Measurements from ENCODE around the gene WDR77.

Gene WDR77

GRCh38 chr1:111471012-111471411 lies 22.0 kb upstream of the WDR77 start:
- no peaks in the 10 kb centered on the region for H3K79me1 ChIP-seq (ENCODE audit: low read depth, low read length)
- no peak overlapping the region for H3K4me3 ChIP-seq (ENCODE audit: low read length in 2 of 2)
- no peak overlapping the region for H2BK15ac ChIP-seq (ENCODE audit: low read length)
- peaks cover 1 to 19% of the 10 kb centered on the region in 2 donors for H3K36me3 ChIP-seq (replicated peaks in 1 of 2; ENCODE audit: control insufficient read depth in 2 of 2, insufficient read depth in 2 of 2, low read length in 2 of 2)
- no peak overlapping the region for H2BK12ac ChIP-seq (ENCODE audit: low read length)
- H3K4ac ChIP-seq (ENCODE audit: low read length), result no peak overlapping the region
- H2AFZ ChIP-seq (ENCODE audit: low read length), result no peak overlapping the region
- H3K9me3 ChIP-seq (replicated peaks in 1 of 2; ENCODE audit: control insufficient read depth in 2 of 2, insufficient read depth in 1 of 2, low read depth in 1 of 2, low read length in 2 of 2), result no peaks in the 10 kb centered on the region
- H3K14ac ChIP-seq (ENCODE audit: low read length), result no peak overlapping the region
- no peak overlapping the region for H3K4me2 ChIP-seq (ENCODE audit: insufficient read depth, low read length, poor library complexity, severe bottlenecking)
- no peak overlapping the region for H3K9ac ChIP-seq (ENCODE audit: low read depth, low read length, poor library complexity)
- no peak overlapping the region for H2AK5ac ChIP-seq (ENCODE audit: low read depth, low read length)
- no peak overlapping the region for H3K18ac ChIP-seq (ENCODE audit: low read length)
- no peak overlapping the region for H3K27ac ChIP-seq (replicated peaks; ENCODE audit: low read length)
- no peak overlapping the region for H2BK120ac ChIP-seq (ENCODE audit: low read depth, low read length)
- H4K91ac ChIP-seq (ENCODE audit: low read depth, low read length, poor library complexity), result no peak overlapping the region
- H3K27me3 ChIP-seq (ENCODE audit: control insufficient read depth in 3 of 3, insufficient read depth in 3 of 3, low read depth in 1 of 3, low read length in 3 of 3), result no peaks in the 10 kb centered on the region
- H4K8ac ChIP-seq (ENCODE audit: low read depth, low read length), result no peak overlapping the region
- no peak for DNase-seq (ENCODE audit: low spot score)
- no peak overlapping the region for H3K23ac ChIP-seq (ENCODE audit: low read depth, low read length, poor library complexity)
- H2BK5ac ChIP-seq (ENCODE audit: low read length), result no peak overlapping the region
- no CpG with 5 or more reads among the region's 3 CpGs for WGBS, 2 donors (ENCODE audit: extremely low coverage in 2 of 2, insufficient read length in 2 of 2, insufficient replicate concordance in 1 of 2)
- H3K4me1 ChIP-seq (ENCODE audit: control insufficient read depth in 2 of 2, insufficient read depth in 1 of 2, low read depth in 1 of 2, low read length in 2 of 2), result no peaks in the 10 kb centered on the region

- H2BK5ac ChIP-seq (ENCODE audit: low read length), result no peak overlapping the region
- H4K91ac ChIP-seq (ENCODE audit: low read depth, low read length, poor library complexity), result no peak overlapping the region
- no peak overlapping the region for H3K14ac ChIP-seq (ENCODE audit: low read length)
- no peak overlapping the region for H3K4ac ChIP-seq (ENCODE audit: low read length)
- H2AK5ac ChIP-seq (ENCODE audit: low read depth, low read length), result no peak overlapping the region
- no peak overlapping the region for H2BK12ac ChIP-seq (ENCODE audit: low read length)
- H3K4me3 ChIP-seq (ENCODE audit: low read length in 2 of 2), result no peak overlapping the region
- H3K4me1 ChIP-seq (ENCODE audit: control insufficient read depth in 2 of 2, insufficient read depth in 1 of 2, low read depth in 1 of 2, low read length in 2 of 2), result no peaks in the 10 kb centered on the region
- no peak overlapping the region for H3K27ac ChIP-seq (replicated peaks; ENCODE audit: low read length)
- H3K23ac ChIP-seq (ENCODE audit: low read depth, low read length, poor library complexity), result no peak overlapping the region
- no peaks in the 10 kb centered on the region for H3K9me3 ChIP-seq (replicated peaks in 1 of 2; ENCODE audit: control insufficient read depth in 2 of 2, insufficient read depth in 1 of 2, low read depth in 1 of 2, low read length in 2 of 2)
- H3K18ac ChIP-seq (ENCODE audit: low read length), result no peak overlapping the region
- no CpG with 5 or more reads among the region's 5 CpGs for WGBS, 2 donors (ENCODE audit: extremely low coverage in 2 of 2, insufficient read length in 2 of 2, insufficient replicate concordance in 1 of 2)
- no peaks in the 10 kb centered on the region for H3K79me1 ChIP-seq (ENCODE audit: low read depth, low read length)
- no peaks in the 10 kb centered on the region for H3K27me3 ChIP-seq (ENCODE audit: control insufficient read depth in 3 of 3, insufficient read depth in 3 of 3, low read depth in 1 of 3, low read length in 3 of 3)
- peaks cover 1 to 19% of the 10 kb centered on the region in 2 donors for H3K36me3 ChIP-seq (replicated peaks in 1 of 2; ENCODE audit: control insufficient read depth in 2 of 2, insufficient read depth in 2 of 2, low read length in 2 of 2)
- no peak overlapping the region for H2AFZ ChIP-seq (ENCODE audit: low read length)
- no peak overlapping the region for H2BK120ac ChIP-seq (ENCODE audit: low read depth, low read length)
- H2BK15ac ChIP-seq (ENCODE audit: low read length), result no peak overlapping the region
- DNase-seq (ENCODE audit: low spot score), result no peak
- H3K9ac ChIP-seq (ENCODE audit: low read depth, low read length, poor library complexity), result no peak overlapping the region
- no peak overlapping the region for H4K8ac ChIP-seq (ENCODE audit: low read depth, low read length)
- H3K4me2 ChIP-seq (ENCODE audit: insufficient read depth, low read length, poor library complexity, severe bottlenecking), result no peak overlapping the region
Observed at GRCh38 chr1:111470596-111470995, 21.5 kb upstream of the WDR77 start.

GRCh38 chr1:111469539-111469938 lies 20.5 kb upstream of the WDR77 start:
- no peaks in the 10 kb centered on the region for H3K9me3 ChIP-seq (replicated peaks in 1 of 2; ENCODE audit: control insufficient read depth in 2 of 2, insufficient read depth in 1 of 2, low read depth in 1 of 2, low read length in 2 of 2)
- no peak overlapping the region for H2AK5ac ChIP-seq (ENCODE audit: low read depth, low read length)
- H3K14ac ChIP-seq (ENCODE audit: low read length), result no peak overlapping the region
- no peak overlapping the region for H2AFZ ChIP-seq (ENCODE audit: low read length)
- H3K23ac ChIP-seq (ENCODE audit: low read depth, low read length, poor library complexity), result no peak overlapping the region
- H3K27ac ChIP-seq (replicated peaks; ENCODE audit: low read length), result no peak overlapping the region
- H3K18ac ChIP-seq (ENCODE audit: low read length), result no peak overlapping the region
- no peak overlapping the region for H3K4me2 ChIP-seq (ENCODE audit: insufficient read depth, low read length, poor library complexity, severe bottlenecking)
- no peaks in the 10 kb centered on the region for H3K4me1 ChIP-seq (ENCODE audit: control insufficient read depth in 2 of 2, insufficient read depth in 1 of 2, low read depth in 1 of 2, low read length in 2 of 2)
- no peak overlapping the region for H4K91ac ChIP-seq (ENCODE audit: low read depth, low read length, poor library complexity)
- H2BK15ac ChIP-seq (ENCODE audit: low read length), result no peak overlapping the region
- no peak overlapping the region for H2BK120ac ChIP-seq (ENCODE audit: low read depth, low read length)
- no peak overlapping the region for H4K8ac ChIP-seq (ENCODE audit: low read depth, low read length)
- no peak overlapping the region for H2BK5ac ChIP-seq (ENCODE audit: low read length)
- H3K36me3 ChIP-seq (replicated peaks in 1 of 2; ENCODE audit: control insufficient read depth in 2 of 2, insufficient read depth in 2 of 2, low read length in 2 of 2), result peaks cover 1 to 19% of the 10 kb centered on the region in 2 donors
- H3K27me3 ChIP-seq (ENCODE audit: control insufficient read depth in 3 of 3, insufficient read depth in 3 of 3, low read depth in 1 of 3, low read length in 3 of 3), result no peaks in the 10 kb centered on the region
- H3K79me1 ChIP-seq (ENCODE audit: low read depth, low read length), result no peaks in the 10 kb centered on the region
- H3K4me3 ChIP-seq (ENCODE audit: low read length in 2 of 2), result no peak overlapping the region
- H3K4ac ChIP-seq (ENCODE audit: low read length), result no peak overlapping the region
- no peak for DNase-seq (ENCODE audit: low spot score)
- H2BK12ac ChIP-seq (ENCODE audit: low read length), result no peak overlapping the region
- no peak overlapping the region for H3K9ac ChIP-seq (ENCODE audit: low read depth, low read length, poor library complexity)

- DNase-seq (ENCODE audit: low spot score), result no peak
- Histone ChIP-seq H3K23ac (ENCODE audit: low read depth, low read length, poor library complexity) (no peak overlapping the region), H3K9ac (ENCODE audit: low read depth, low read length, poor library complexity) (no peak overlapping the region), H3K14ac (ENCODE audit: low read length) (no peak overlapping the region), H2BK120ac (ENCODE audit: low read depth, low read length) (no peak overlapping the region), H3K27ac (replicated peaks; ENCODE audit: low read length) (no peak overlapping the region), H3K4me3 (ENCODE audit: low read length in 2 of 2) (no peak overlapping the region), H2BK12ac (ENCODE audit: low read length) (no peak overlapping the region), H2BK5ac (ENCODE audit: low read length) (no peak overlapping the region), H3K18ac (ENCODE audit: low read length) (no peak overlapping the region), H2BK15ac (ENCODE audit: low read length) (no peak overlapping the region), H3K4me2 (ENCODE audit: insufficient read depth, low read length, poor library complexity, severe bottlenecking) (no peak overlapping the region), H2AK5ac (ENCODE audit: low read depth, low read length) (no peak overlapping the region), H3K36me3 (replicated peaks in 1 of 2; ENCODE audit: control insufficient read depth in 2 of 2, insufficient read depth in 2 of 2, low read length in 2 of 2) (peaks cover 1 to 19% of the 10 kb centered on the region in 2 donors), H2AFZ (ENCODE audit: low read length) (no peak overlapping the region), H4K8ac (ENCODE audit: low read depth, low read length) (no peak overlapping the region), H3K9me3 (replicated peaks in 1 of 2; ENCODE audit: control insufficient read depth in 2 of 2, insufficient read depth in 1 of 2, low read depth in 1 of 2, low read length in 2 of 2) (no peaks in the 10 kb centered on the region), H4K91ac (ENCODE audit: low read depth, low read length, poor library complexity) (no peak overlapping the region), H3K4ac (ENCODE audit: low read length) (no peak overlapping the region), H3K79me1 (ENCODE audit: low read depth, low read length) (no peaks in the 10 kb centered on the region), H3K4me1 (ENCODE audit: control insufficient read depth in 2 of 2, insufficient read depth in 1 of 2, low read depth in 1 of 2, low read length in 2 of 2) (no peaks in the 10 kb centered on the region), H3K27me3 (ENCODE audit: control insufficient read depth in 3 of 3, insufficient read depth in 3 of 3, low read depth in 1 of 3, low read length in 3 of 3) (no peaks in the 10 kb centered on the region)
Observed at GRCh38 chr1:111468717-111469100, 19.7 kb upstream of the WDR77 start.

Measured in neuronal stem cell (in vitro differentiated cells).